WTC11 (cell line): ENCODE measurements around the gene FAH. TPM values are rescaled to one million over a fixed set of nuclear protein-coding genes. Genes with fewer than 3 reads are reported as not detected.

Experiments used
- ATAC-seq: fragments of 200-7000 bp; cut with Tn5 transposase; 2 replicates; pipeline ENCODE4 v1.10.0; 2021; ENCODE audit warnings: mild to moderate bottlenecking, moderate library complexity
- CTCF ChIA-PET: fragments of 300-600 bp; sonication (Branson Sonifier 250); formaldehyde crosslinking; loops from one replicate; lab custom pipeline; 2021; ENCODE audit warnings: antibody characterized with exemption; lab: Charles Lee
- POLR2A ChIA-PET: fragments of 350-600 bp; sonication (Branson Sonifier 250); formaldehyde crosslinking; loops from one replicate; lab custom pipeline; 2021; ENCODE audit warnings: antibody characterized with exemption; lab: Charles Lee
- DNase-seq: peaks from one replicate; pipeline ENCODE4 v3.0.0; 2021; ENCODE audit warnings: low spot score
- H3K27ac Mint-ChIP-seq: 2 replicates; pipeline ENCODE4 v1.8.0; 2021; ENCODE audit warnings: mixed read lengths
- H3K27me3 Mint-ChIP-seq: 2 replicates; pipeline ENCODE4 v1.8.0; 2021; ENCODE audit warnings: low read depth, mild to moderate bottlenecking, moderate library complexity, mixed read lengths
- H3K36me3 Mint-ChIP-seq: 2 replicates; pipeline ENCODE4 v1.8.0; 2021; ENCODE audit warnings: mixed read lengths
- H3K4me1 Mint-ChIP-seq: 2 replicates; pipeline ENCODE4 v1.8.0; 2022; ENCODE audit warnings: mixed read lengths
- H3K4me3 Mint-ChIP-seq: 2 replicates; pipeline ENCODE4 v1.8.0; 2021; ENCODE audit warnings: mild to moderate bottlenecking, moderate library complexity, mixed read lengths
- H3K9me3 Mint-ChIP-seq: 2 replicates; pipeline ENCODE4 v1.8.0; 2021; ENCODE audit warnings: mixed read lengths
- ATF3 ChIP-seq: sonication (generic); formaldehyde crosslinking; conservative IDR thresholded peaks from 2 replicates; pipeline ENCODE4 v1.8.1; 2022; ENCODE audit warnings: mild to moderate bottlenecking, missing genetic modification reagents
- CDX4 ChIP-seq: fragments of 250-450 bp; sonication (Bioruptor Pico); IDR thresholded peaks from 2 replicates; pipeline ENCODE4 v1.9.0; 2021; ENCODE audit warnings: moderate library complexity, mild to moderate bottlenecking, inconsistent platforms, borderline replicate concordance
- CREB1 ChIP-seq: sonication (generic); formaldehyde crosslinking; IDR thresholded peaks from 2 replicates; pipeline ENCODE4 v1.8.0; 2023; ENCODE audit warnings: mild to moderate bottlenecking, missing genetic modification reagents
- EMX1 ChIP-seq: fragments of 250-450 bp; sonication (Bioruptor Pico); IDR thresholded peaks from 2 replicates; pipeline ENCODE4 v1.8.0; 2021; ENCODE audit warnings: mild to moderate bottlenecking
- FOXP1 ChIP-seq: sonication (generic); formaldehyde crosslinking; IDR thresholded peaks from 2 replicates; pipeline ENCODE4 v1.8.0; 2022; ENCODE audit warnings: missing genetic modification reagents, mild to moderate bottlenecking, moderate library complexity, borderline replicate concordance
- FOXP4 ChIP-seq: sonication (generic); formaldehyde crosslinking; IDR thresholded peaks from 2 replicates; pipeline ENCODE4 v1.8.0; 2022; ENCODE audit warnings: mild to moderate bottlenecking, missing genetic modification reagents
- HMGA2 ChIP-seq: fragments of 250-450 bp; sonication (Bioruptor Pico); IDR thresholded peaks from 2 replicates; pipeline ENCODE4 v1.4.0; 2021; ENCODE audit warnings: mild to moderate bottlenecking, moderate library complexity
- JUN ChIP-seq: sonication (generic); formaldehyde crosslinking; IDR thresholded peaks from 2 replicates; pipeline ENCODE4 v1.8.0; 2023; ENCODE audit warnings: mild to moderate bottlenecking, missing genetic modification reagents
- MAX ChIP-seq: sonication (generic); formaldehyde crosslinking; IDR thresholded peaks from 2 replicates; pipeline ENCODE4 v1.8.0; 2022; ENCODE audit warnings: mild to moderate bottlenecking, missing genetic modification reagents
- NFATC4 ChIP-seq: fragments of 250-450 bp; sonication (Bioruptor Pico); IDR thresholded peaks from 2 replicates; pipeline ENCODE4 v1.9.0; 2021; ENCODE audit warnings: mild to moderate bottlenecking
- NFYB ChIP-seq: sonication (generic); formaldehyde crosslinking; conservative IDR thresholded peaks from 2 replicates; pipeline ENCODE4 v1.8.0; 2022; ENCODE audit warnings: low read depth, missing genetic modification reagents
- PREB ChIP-seq: sonication (generic); formaldehyde crosslinking; IDR thresholded peaks from 2 replicates; pipeline ENCODE4 v1.8.1; 2022; ENCODE audit warnings: mild to moderate bottlenecking, missing genetic modification reagents, moderate library complexity, borderline replicate concordance
- RELA ChIP-seq: sonication (generic); formaldehyde crosslinking; IDR thresholded peaks from 2 replicates; pipeline ENCODE4 v1.8.1; 2022; ENCODE audit warnings: missing genetic modification reagents, mild to moderate bottlenecking, borderline replicate concordance
- RORB ChIP-seq: fragments of 250-450 bp; sonication (Bioruptor Pico); IDR thresholded peaks from 2 replicates; pipeline ENCODE4 v1.9.0; 2021; ENCODE audit warnings: mild to moderate bottlenecking
- SOX15 ChIP-seq: fragments of 250-450 bp; sonication (Bioruptor Pico); IDR thresholded peaks from 2 replicates; pipeline ENCODE4 v1.9.0; 2021; ENCODE audit warnings: mild to moderate bottlenecking
- SP1 ChIP-seq: sonication (generic); formaldehyde crosslinking; conservative IDR thresholded peaks from 2 replicates; pipeline ENCODE4 v1.8.1; 2022; ENCODE audit warnings: missing genetic modification reagents
- STAT6 ChIP-seq: sonication (generic); formaldehyde crosslinking; conservative IDR thresholded peaks from 2 replicates; pipeline ENCODE4 v1.8.1; 2023; ENCODE audit warnings: mild to moderate bottlenecking, low read depth, missing genetic modification reagents, moderate library complexity
- ZNF138 ChIP-seq: sonication (generic); formaldehyde crosslinking; conservative IDR thresholded peaks from 2 replicates; pipeline ENCODE4 v1.8.1; 2022; ENCODE audit warnings: mild to moderate bottlenecking, moderate library complexity, missing genetic modification reagents
- ZNF232 ChIP-seq: sonication (generic); formaldehyde crosslinking; IDR thresholded peaks from 2 replicates; pipeline ENCODE4 v1.8.0; 2022; ENCODE audit warnings: mild to moderate bottlenecking, missing genetic modification reagents
- ZNF263 ChIP-seq: sonication (generic); formaldehyde crosslinking; IDR thresholded peaks from 2 replicates; pipeline ENCODE4 v1.8.1; 2022; ENCODE audit warnings: low read depth, mild to moderate bottlenecking, moderate library complexity, missing genetic modification reagents
- ZNF281 ChIP-seq: sonication (generic); formaldehyde crosslinking; IDR thresholded peaks from 2 replicates; pipeline ENCODE4 v1.8.0; 2023; ENCODE audit warnings: mild to moderate bottlenecking, missing genetic modification reagents
- ZNF317 ChIP-seq: sonication (generic); formaldehyde crosslinking; IDR thresholded peaks from 2 replicates; pipeline ENCODE4 v1.8.1; 2023; ENCODE audit warnings: low read depth, mild to moderate bottlenecking, moderate library complexity, missing genetic modification reagents, borderline replicate concordance
- ZNF671 ChIP-seq: fragments of 250-450 bp; sonication (Bioruptor Pico); IDR thresholded peaks from 2 replicates; pipeline ENCODE4 v1.8.0; 2021; ENCODE audit warnings: mild to moderate bottlenecking
- total RNA-seq: library from RNA; stranded (reverse); gene quantifications from 3 replicates; pipeline ENCODE4 v1.2.3, GENCODE V29; 2021

Gene FAH
- total RNA-seq, 1 experiment from 2014 or later: 22.8 TPM

- Mint-ChIP-seq H3K4me3 (no peak overlapping the region), H3K27ac (no peak overlapping the region), H3K4me1 (no peaks in the 10 kb centered on the region), H3K27me3 (no peaks in the 10 kb centered on the region), H3K9me3 (no peaks in the 10 kb centered on the region), H3K36me3 (peaks cover 27% of the 10 kb centered on the region)
- ATAC-seq (no peak), DNase-seq (no peak)
- POLR2A ChIA-PET: no interaction called here
- TF ChIP-seq NFATC4 (no peak), CREB1 (CRISPR knock-in tag) (no peak)
- CTCF ChIA-PET: no interaction called here
Observed at GRCh38 chr15:80127911-80128310, 24.9 kb upstream of the FAH start.

- DNase-seq: no peak
- H3K36me3 Mint-ChIP-seq: peaks cover 34% of the 10 kb centered on the region
- no peak for TF ChIP-seq NFYB
- TF ChIP-seq FOXP1 (CRISPR knock-in tag): no peak
- TF ChIP-seq CDX4 (CRISPR knock-in tag): no peak
- TF ChIP-seq ATF3: no peak
- TF ChIP-seq, all 79 proteins: peak for 0
- ChIA-PET POLR2A (no interaction called here), CTCF (interaction anchor here (0.6 kb wide), 1 partner anchor 60 kb away, joined by 3 read pairs; no protein-coding TSS in a partner anchor)
- no peak for ATAC-seq
- H3K9me3 Mint-ChIP-seq: no peaks in the 10 kb centered on the region
- no peak overlapping the region for H3K27ac Mint-ChIP-seq
- H3K4me1 Mint-ChIP-seq: no peaks in the 10 kb centered on the region
- H3K4me3 Mint-ChIP-seq: no peak overlapping the region
- H3K27me3 Mint-ChIP-seq: no peaks in the 10 kb centered on the region
Observed at GRCh38 chr15:80132382-80132781, 20.4 kb upstream of the FAH start.

- H3K4me3 Mint-ChIP-seq: no peak overlapping the region
- DNase-seq: no peak
- H3K36me3 Mint-ChIP-seq: peaks cover 36% of the 10 kb centered on the region
- CTCF ChIA-PET: interaction anchor here (0.9 kb wide), 1 partner anchor 230 kb away, joined by 3 read pairs; no protein-coding TSS in a partner anchor
- no peaks in the 10 kb centered on the region for H3K4me1 Mint-ChIP-seq
- no peak overlapping the region for H3K27ac Mint-ChIP-seq
- no peak for TF ChIP-seq ZNF263 (CRISPR knock-in tag)
- TF ChIP-seq ZNF232 (CRISPR knock-in tag): no peak
- TF ChIP-seq STAT6 (CRISPR knock-in tag): no peak
- no peak for TF ChIP-seq PREB (CRISPR knock-in tag)
- no peak for TF ChIP-seq RORB
- no peak for TF ChIP-seq CDX4 (CRISPR knock-in tag)
- TF ChIP-seq MAX (CRISPR knock-in tag): no peak
- no peak for TF ChIP-seq JUN (CRISPR knock-in tag)
- TF ChIP-seq HMGA2 (CRISPR knock-in tag): no peak
- TF ChIP-seq ZNF317: no peak
- TF ChIP-seq EMX1 (CRISPR knock-in tag): no peak
- no peak for TF ChIP-seq RELA (CRISPR knock-in tag)
- TF ChIP-seq FOXP4: no peak
- no peak for TF ChIP-seq ZNF138 (CRISPR knock-in tag)
- TF ChIP-seq SOX15 (CRISPR knock-in tag): no peak
- TF ChIP-seq ZNF281 (CRISPR knock-in tag): no peak
- TF ChIP-seq SP1 (CRISPR knock-in tag): no peak
- no peak for TF ChIP-seq CREB1 (CRISPR knock-in tag)
- TF ChIP-seq ZNF671 (CRISPR knock-in tag): no peak
- no peak for ATAC-seq
- POLR2A ChIA-PET: no interaction called here
- no peaks in the 10 kb centered on the region for H3K27me3 Mint-ChIP-seq
- H3K9me3 Mint-ChIP-seq: no peaks in the 10 kb centered on the region
Observed at GRCh38 chr15:80136854-80137253, 15.9 kb upstream of the FAH start.
